Panc1 (cell line): ENCODE measurements around the gene SOAT1. TPM values are rescaled to one million over a fixed set of nuclear protein-coding genes. Genes with fewer than 3 reads are reported as not detected.

ENCODE experiments used
- ATAC-seq: fragments of 200-7000 bp; cut with Tn5 transposase; 2 replicates; pipeline ENCODE4 v1.9.1; 2020; ENCODE audit warnings: mild to moderate bottlenecking, moderate library complexity
- BruUV-seq: library from RNA; stranded (reverse); fragments of 400-500 nt; replicated peaks from 2 replicates; lab custom pipeline; 2021; lab: Mats Ljungman, UMichigan
- CTCF ChIA-PET: fragments of 300-600 bp; sonication (Branson Sonifier 250); formaldehyde crosslinking; loops from one replicate; lab custom pipeline; 2022; ENCODE audit warnings: antibody characterized with exemption; lab: Charles Lee
- POLR2A ChIA-PET: fragments of 300-600 bp; sonication (Branson Sonifier 250); formaldehyde crosslinking; loops from one replicate; lab custom pipeline; 2022; ENCODE audit warnings: antibody characterized with exemption; lab: Charles Lee
- DNase-seq: peaks from one replicate; pipeline ENCODE4 v3.0.0-alpha.2; 2010; ENCODE audit warnings: low read depth, low spot score
- H3K27ac ChIP-seq: 2 replicates; pipeline ENCODE4 v1.5.1; 2011; ENCODE audit warnings: mild to moderate bottlenecking, low read length, inconsistent platforms
- H3K27me3 ChIP-seq: fragments of 200-500 bp; sonication (Bioruptor generic); 2 replicates; pipeline ENCODE4 v1.6.0; 2014; ENCODE audit warnings: low read length, inconsistent platforms; ENCODE audit not compliant: control insufficient read depth, insufficient read depth
- H3K36me3 ChIP-seq: fragments of 200-500 bp; sonication (Bioruptor generic); 2 replicates; pipeline ENCODE4 v1.5.1; 2014; ENCODE audit warnings: inconsistent platforms, mild to moderate bottlenecking, low read length, moderate library complexity; ENCODE audit not compliant: control insufficient read depth, insufficient read depth
- H3K4me1 ChIP-seq: 2 replicates; pipeline ENCODE4 v1.5.1; 2011; ENCODE audit warnings: inconsistent platforms, mild to moderate bottlenecking, low read length, moderate library complexity; ENCODE audit not compliant: control insufficient read depth, insufficient read depth
- H3K4me3 ChIP-seq, 2 experiments: 2 replicates each; pipeline ENCODE4 v1.5.1; 2011 to 2012; ENCODE audit warnings: low read depth in 2 of 2, low read length in 2 of 2, mild to moderate bottlenecking in 2 of 2, inconsistent platforms in 1 of 2, moderate library complexity in 1 of 2
- H3K9me3 ChIP-seq: fragments of 200-500 bp; sonication (Bioruptor generic); 2 replicates; pipeline ENCODE4 v1.5.1; 2014; ENCODE audit warnings: low read depth, mild to moderate bottlenecking, inconsistent platforms, low read length, moderate library complexity; ENCODE audit not compliant: control insufficient read depth, insufficient read depth
- CTCF ChIP-seq: fragments of 450-650 bp; IDR thresholded peaks from 2 replicates; pipeline ENCODE4 v1.5.1; 2017; ENCODE audit warnings: mild to moderate bottlenecking
- POLR2AphosphoS5 ChIP-seq: IDR thresholded peaks from 2 replicates; pipeline ENCODE4 v1.6.1; 2012; ENCODE audit warnings: mild to moderate bottlenecking, low read depth, low read length, moderate library complexity
- SIN3A ChIP-seq: IDR thresholded peaks from 2 replicates; pipeline ENCODE4 v1.6.1; 2012; ENCODE audit warnings: low read depth, mild to moderate bottlenecking, low read length, moderate library complexity, borderline replicate concordance; ENCODE audit not compliant: insufficient read depth
- TCF7L2 ChIP-seq: IDR thresholded peaks from 2 replicates; pipeline ENCODE4 v1.6.1; 2011; ENCODE audit warnings: mild to moderate bottlenecking, low read depth, low read length, inconsistent platforms
- in situ Hi-C: cut with HindIII; loops from 2 replicates; pipeline ENCODE4 v1.10.0; 2016; ENCODE audit warnings: low sequenced_read_pairs, low pct_unique_long_range_greater_than_20kb
- intact Hi-C: fragments of 100-400 bp; cut with micrococcal nuclease; formaldehyde crosslinking; loops from one replicate; pipeline ENCODE4 v1.10.0; 2022; ENCODE audit not compliant: unreplicated experiment
- total RNA-seq: library from RNA; stranded (reverse); gene quantifications from one replicate; pipeline ENCODE4 v1.2.1, GENCODE V29; 2021; ENCODE audit not compliant: unreplicated experiment
- TF ChIP-seq, protein P1 (sequence below), 2 experiments: IDR thresholded peaks; 2 replicates each; pipeline ENCODE4 v1.6.1; 2011 to 2012; ENCODE audit warnings: low read depth in 2 of 2, control low read depth in 1 of 2, low read length in 1 of 2, mild to moderate bottlenecking in 1 of 2, moderate library complexity in 1 of 2; ENCODE audit not compliant: insufficient read depth in 1 of 2

The SOAT1 gene
- total RNA-seq, 1 experiment from 2014 or later: 57.2 TPM

DNA sequence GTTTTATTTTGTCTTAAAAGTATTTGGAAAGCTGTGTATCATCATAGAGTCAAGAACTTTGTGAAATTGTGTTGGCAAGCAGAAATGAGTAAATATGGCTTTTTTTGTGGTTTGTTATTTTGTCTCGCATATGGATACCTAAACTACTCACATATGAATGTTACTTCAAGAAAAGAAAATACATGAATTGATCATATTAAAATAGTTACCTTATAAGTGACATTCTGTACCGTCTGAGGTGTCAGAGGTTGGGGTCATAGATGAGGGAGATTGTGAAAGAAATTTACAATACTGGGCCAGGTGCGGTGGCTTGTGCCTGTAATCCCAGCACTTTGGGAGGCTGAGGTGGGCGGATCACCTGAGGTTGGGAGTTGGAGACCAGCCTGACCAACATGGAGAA lies 40.8 kb downstream of the SOAT1 start:
- Histone ChIP-seq H3K36me3 (0 out of 2 replicates have a peak, but pooled peaks cover 6% of the 10 kb centered on the region), H3K27me3 (no peaks in the 10 kb centered on the region), H3K27ac (no peak overlapping the region), H3K4me3 (no peak overlapping the region), H3K4me1 (no peaks in the 10 kb centered on the region), H3K9me3 (no peaks in the 10 kb centered on the region)
- TF ChIP-seq, protein P1, sequence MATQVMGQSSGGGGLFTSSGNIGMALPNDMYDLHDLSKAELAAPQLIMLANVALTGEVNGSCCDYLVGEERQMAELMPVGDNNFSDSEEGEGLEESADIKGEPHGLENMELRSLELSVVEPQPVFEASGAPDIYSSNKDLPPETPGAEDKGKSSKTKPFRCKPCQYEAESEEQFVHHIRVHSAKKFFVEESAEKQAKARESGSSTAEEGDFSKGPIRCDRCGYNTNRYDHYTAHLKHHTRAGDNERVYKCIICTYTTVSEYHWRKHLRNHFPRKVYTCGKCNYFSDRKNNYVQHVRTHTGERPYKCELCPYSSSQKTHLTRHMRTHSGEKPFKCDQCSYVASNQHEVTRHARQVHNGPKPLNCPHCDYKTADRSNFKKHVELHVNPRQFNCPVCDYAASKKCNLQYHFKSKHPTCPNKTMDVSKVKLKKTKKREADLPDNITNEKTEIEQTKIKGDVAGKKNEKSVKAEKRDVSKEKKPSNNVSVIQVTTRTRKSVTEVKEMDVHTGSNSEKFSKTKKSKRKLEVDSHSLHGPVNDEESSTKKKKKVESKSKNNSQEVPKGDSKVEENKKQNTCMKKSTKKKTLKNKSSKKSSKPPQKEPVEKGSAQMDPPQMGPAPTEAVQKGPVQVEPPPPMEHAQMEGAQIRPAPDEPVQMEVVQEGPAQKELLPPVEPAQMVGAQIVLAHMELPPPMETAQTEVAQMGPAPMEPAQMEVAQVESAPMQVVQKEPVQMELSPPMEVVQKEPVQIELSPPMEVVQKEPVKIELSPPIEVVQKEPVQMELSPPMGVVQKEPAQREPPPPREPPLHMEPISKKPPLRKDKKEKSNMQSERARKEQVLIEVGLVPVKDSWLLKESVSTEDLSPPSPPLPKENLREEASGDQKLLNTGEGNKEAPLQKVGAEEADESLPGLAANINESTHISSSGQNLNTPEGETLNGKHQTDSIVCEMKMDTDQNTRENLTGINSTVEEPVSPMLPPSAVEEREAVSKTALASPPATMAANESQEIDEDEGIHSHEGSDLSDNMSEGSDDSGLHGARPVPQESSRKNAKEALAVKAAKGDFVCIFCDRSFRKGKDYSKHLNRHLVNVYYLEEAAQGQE (IDR thresholded peaks at IDR 0.05; ENCODE audit: insufficient read depth in 1 of 2, low read depth in 2 of 2, low read length in 1 of 2): no peak
- TF ChIP-seq CTCF (no peak), TCF7L2 (no peak)
- BruUV-seq: no TSS peak
- intact Hi-C loops: no loop called here
- ATAC-seq (no peak), DNase-seq (no peak)
- CTCF ChIA-PET: no interaction called here
- POLR2A ChIA-PET: no interaction called here
- in situ Hi-C loops: no loop called here

GRCh38 chr1:179337288-179337687 lies 43.7 kb downstream of the SOAT1 start:
- H3K4me1 ChIP-seq: no peaks in the 10 kb centered on the region
- H3K27me3 ChIP-seq: no peaks in the 10 kb centered on the region
- H3K27ac ChIP-seq: no peak overlapping the region
- ChIA-PET POLR2A (no interaction called here), CTCF (no interaction called here)
- H3K9me3 ChIP-seq: no peaks in the 10 kb centered on the region
- no TSS peak for BruUV-seq
- H3K4me3 ChIP-seq: no peak overlapping the region
- no peak for ATAC-seq
- in situ Hi-C loops: no loop called here
- intact Hi-C loops: no loop called here
- no peak for DNase-seq
- peaks cover 9% of the 10 kb centered on the region for H3K36me3 ChIP-seq
- TF ChIP-seq POLR2AphosphoS5: no peak
- TF ChIP-seq SIN3A: no peak
- TF ChIP-seq, protein P1 (IDR thresholded peaks at IDR 0.05; ENCODE audit: insufficient read depth in 1 of 2, low read depth in 2 of 2, low read length in 1 of 2): no peak
- TF ChIP-seq TCF7L2: no peak
- TF ChIP-seq CTCF: no peak
